ENCODE results near the gene COQ8B. TPM values are rescaled to one million over a fixed set of nuclear protein-coding genes. Genes with fewer than 3 reads are reported as not detected.

The COQ8B gene
- total and polyA plus RNA-seq, 5 donors from 2014 or later: 10.6 to 32.4 (median 14.7) TPM

GRCh38 chr19:40713939-40714338 lies 2.7 kb downstream of the COQ8B start:
- DNase-seq: no peak

GRCh38 chr19:40709817-40710216 lies 6.9 kb downstream of the COQ8B start:
- H3K27ac ChIP-seq (ENCODE audit: insufficient read depth, low read length, poor library complexity, severe bottlenecking): no peak overlapping the region
- H3K4me3 ChIP-seq (ENCODE audit: low read depth, low read length): no peak overlapping the region
- Mint-ChIP-seq H3K4me1 (peaks cover 0 to 24% (median 10%) of the 10 kb centered on the region in 4 donors), H3K27me3 (no peaks in the 10 kb centered on the region), H3K9me3 (no peaks in the 10 kb centered on the region), H3K27ac (peak overlapping the region in 1 of 3 donors; percentile 14), H3K36me3 (peaks cover 20% of the 10 kb centered on the region), H3K4me3 (no peak overlapping the region)
- peaks cover 33% of the 10 kb centered on the region for H3K36me3 ChIP-seq (ENCODE audit: control insufficient read depth, insufficient read depth, low read length)
- DNase-seq (no peak), ATAC-seq (ENCODE audit: low read depth in 2 of 2) (no peak)
- no peaks in the 10 kb centered on the region for H3K9me3 ChIP-seq (ENCODE audit: control insufficient read depth in 2 of 2, low read length in 2 of 2)
- H3K27me3 ChIP-seq (ENCODE audit: control insufficient read depth, insufficient read depth, low read length): no peaks in the 10 kb centered on the region
- H3K4me1 ChIP-seq (ENCODE audit: control insufficient read depth, insufficient read depth, low read length, poor library complexity, severe bottlenecking): peaks cover 10% of the 10 kb centered on the region

More at GRCh38 chr19:40713939-40714338, 2.7 kb downstream of the COQ8B start:
- ATAC-seq (ENCODE audit: low read depth in 2 of 2): no peak
- Histone ChIP-seq H3K4me1 (ENCODE audit: control insufficient read depth, insufficient read depth, low read length, poor library complexity, severe bottlenecking) (peaks cover 47% of the 10 kb centered on the region), H3K9me3 (ENCODE audit: control insufficient read depth in 2 of 2, low read length in 2 of 2) (no peaks in the 10 kb centered on the region), H3K4me3 (ENCODE audit: low read depth, low read length) (peak overlapping the region; percentile 75), H3K27ac (ENCODE audit: insufficient read depth, low read length, poor library complexity, severe bottlenecking) (peak overlapping the region; percentile 94), H3K27me3 (ENCODE audit: control insufficient read depth, insufficient read depth, low read length) (no peaks in the 10 kb centered on the region), H3K36me3 (ENCODE audit: control insufficient read depth, insufficient read depth, low read length) (peaks cover 7% of the 10 kb centered on the region)
- Mint-ChIP-seq H3K27me3 (no peaks in the 10 kb centered on the region), H3K36me3 (peaks cover 13% of the 10 kb centered on the region), H3K9me3 (no peaks in the 10 kb centered on the region), H3K4me3 (peak overlapping the region; percentile 48 to 83 (median 81)), H3K27ac (peak overlapping the region; percentile 76 to 91 (median 81)), H3K4me1 (peaks cover 4 to 57% (median 30%) of the 10 kb centered on the region in 4 donors)

- H3K9me3 Mint-ChIP-seq: no peaks in the 10 kb centered on the region
- no peak for DNase-seq
- no peak overlapping the region for H3K27ac ChIP-seq (ENCODE audit: insufficient read depth, low read length, poor library complexity, severe bottlenecking)
- H3K27me3 Mint-ChIP-seq: no peaks in the 10 kb centered on the region
- H3K4me1 ChIP-seq (ENCODE audit: control insufficient read depth, insufficient read depth, low read length, poor library complexity, severe bottlenecking): no peaks in the 10 kb centered on the region
- H3K4me3 Mint-ChIP-seq: no peak overlapping the region
- peaks cover 0 to 16% (median 5%) of the 10 kb centered on the region in 4 donors for H3K4me1 Mint-ChIP-seq
- peaks cover 34% of the 10 kb centered on the region for H3K36me3 Mint-ChIP-seq
- peaks cover 54% of the 10 kb centered on the region for H3K36me3 ChIP-seq (ENCODE audit: control insufficient read depth, insufficient read depth, low read length)
- H3K27me3 ChIP-seq (ENCODE audit: control insufficient read depth, insufficient read depth, low read length): no peaks in the 10 kb centered on the region
- no peak overlapping the region for H3K4me3 ChIP-seq (ENCODE audit: low read depth, low read length)
- H3K9me3 ChIP-seq (ENCODE audit: control insufficient read depth in 2 of 2, low read length in 2 of 2): no peaks in the 10 kb centered on the region
- peak overlapping the region in 1 of 3 donors; percentile 38 for H3K27ac Mint-ChIP-seq
- ATAC-seq (ENCODE audit: low read depth in 2 of 2): no peak
Measured at GRCh38 chr19:40707615-40708014, 9.1 kb downstream of the COQ8B start.

- Histone ChIP-seq H3K36me3 (ENCODE audit: control insufficient read depth, insufficient read depth, low read length) (peaks cover 69% of the 10 kb centered on the region), H3K4me1 (ENCODE audit: control insufficient read depth, insufficient read depth, low read length, poor library complexity, severe bottlenecking) (no peaks in the 10 kb centered on the region), H3K9me3 (ENCODE audit: control insufficient read depth in 2 of 2, low read length in 2 of 2) (no peaks in the 10 kb centered on the region), H3K4me3 (ENCODE audit: low read depth, low read length) (no peak overlapping the region), H3K27me3 (ENCODE audit: control insufficient read depth, insufficient read depth, low read length) (no peaks in the 10 kb centered on the region), H3K27ac (ENCODE audit: insufficient read depth, low read length, poor library complexity, severe bottlenecking) (no peak overlapping the region)
- ATAC-seq (ENCODE audit: low read depth in 2 of 2): no peak
- no peaks in the 10 kb centered on the region for H3K27me3 Mint-ChIP-seq
- DNase-seq: no peak
- H3K27ac Mint-ChIP-seq: peak overlapping the region in 1 of 3 donors; percentile 40
- H3K4me1 Mint-ChIP-seq: peaks cover 0 to 5% (median 2%) of the 10 kb centered on the region in 4 donors
- no peaks in the 10 kb centered on the region for H3K9me3 Mint-ChIP-seq
- H3K36me3 Mint-ChIP-seq: peaks cover 37% of the 10 kb centered on the region
- H3K4me3 Mint-ChIP-seq: no peak overlapping the region
Measured at GRCh38 chr19:40705950-40706619, 10.6 kb downstream of the COQ8B start.

- H3K27ac Mint-ChIP-seq: no peak overlapping the region
- no peak overlapping the region for H3K4me3 Mint-ChIP-seq
- H3K4me1 Mint-ChIP-seq: peaks cover 0 to 5% (median under 1%) of the 10 kb centered on the region in 4 donors
- no peak for ATAC-seq (ENCODE audit: low read depth in 2 of 2)
- Histone ChIP-seq H3K27me3 (ENCODE audit: control insufficient read depth, insufficient read depth, low read length) (no peaks in the 10 kb centered on the region), H3K9me3 (ENCODE audit: control insufficient read depth in 2 of 2, low read length in 2 of 2) (no peaks in the 10 kb centered on the region), H3K4me1 (ENCODE audit: control insufficient read depth, insufficient read depth, low read length, poor library complexity, severe bottlenecking) (no peaks in the 10 kb centered on the region), H3K36me3 (ENCODE audit: control insufficient read depth, insufficient read depth, low read length) (peaks cover 69% of the 10 kb centered on the region), H3K27ac (ENCODE audit: insufficient read depth, low read length, poor library complexity, severe bottlenecking) (no peak overlapping the region), H3K4me3 (ENCODE audit: low read depth, low read length) (no peak overlapping the region)
- no peaks in the 10 kb centered on the region for H3K9me3 Mint-ChIP-seq
- no peaks in the 10 kb centered on the region for H3K27me3 Mint-ChIP-seq
- no peak for DNase-seq
- H3K36me3 Mint-ChIP-seq: peaks cover 41% of the 10 kb centered on the region
Measured at GRCh38 chr19:40705362-40705651, 11.4 kb downstream of the COQ8B start.

GRCh38 chr19:40704491-40705361 lies 12.0 kb downstream of the COQ8B start:
- peak overlapping the region in 1 of 3 donors; percentile 71 for H3K27ac Mint-ChIP-seq

GRCh38 chr19:40703029-40703755 lies 13.5 kb downstream of the COQ8B start:
- Mint-ChIP-seq H3K27me3 (no peaks in the 10 kb centered on the region), H3K36me3 (peaks cover 34% of the 10 kb centered on the region), H3K4me3 (peak overlapping the region in 1 of 4 donors; percentile 28), H3K4me1 (peaks cover 0 to 5% (median 0%) of the 10 kb centered on the region in 4 donors), H3K9me3 (no peaks in the 10 kb centered on the region), H3K27ac (peak overlapping the region in 1 of 3 donors; percentile 43)
- Histone ChIP-seq H3K27me3 (ENCODE audit: control insufficient read depth, insufficient read depth, low read length) (no peaks in the 10 kb centered on the region), H3K9me3 (ENCODE audit: control insufficient read depth in 2 of 2, low read length in 2 of 2) (no peaks in the 10 kb centered on the region), H3K36me3 (ENCODE audit: control insufficient read depth, insufficient read depth, low read length) (peaks cover 59% of the 10 kb centered on the region), H3K4me3 (ENCODE audit: low read depth, low read length) (no peak overlapping the region), H3K27ac (ENCODE audit: insufficient read depth, low read length, poor library complexity, severe bottlenecking) (no peak overlapping the region), H3K4me1 (ENCODE audit: control insufficient read depth, insufficient read depth, low read length, poor library complexity, severe bottlenecking) (no peaks in the 10 kb centered on the region)
- ATAC-seq (ENCODE audit: low read depth in 2 of 2) (no peak), DNase-seq (no peak)

More at GRCh38 chr19:40704491-40705361, 12.0 kb downstream of the COQ8B start:
- Mint-ChIP-seq H3K4me1 (peaks cover 0 to 5% (median under 1%) of the 10 kb centered on the region in 4 donors), H3K9me3 (no peaks in the 10 kb centered on the region), H3K27me3 (no peaks in the 10 kb centered on the region), H3K36me3 (peaks cover 41% of the 10 kb centered on the region), H3K4me3 (no peak overlapping the region)
- H3K4me3 ChIP-seq (ENCODE audit: low read depth, low read length): no peak overlapping the region
- no peaks in the 10 kb centered on the region for H3K27me3 ChIP-seq (ENCODE audit: control insufficient read depth, insufficient read depth, low read length)
- no peak overlapping the region for H3K27ac ChIP-seq (ENCODE audit: insufficient read depth, low read length, poor library complexity, severe bottlenecking)
- DNase-seq: no peak
- no peak for ATAC-seq (ENCODE audit: low read depth in 2 of 2)
- H3K36me3 ChIP-seq (ENCODE audit: control insufficient read depth, insufficient read depth, low read length): peaks cover 68% of the 10 kb centered on the region
- H3K4me1 ChIP-seq (ENCODE audit: control insufficient read depth, insufficient read depth, low read length, poor library complexity, severe bottlenecking): no peaks in the 10 kb centered on the region
- H3K9me3 ChIP-seq (ENCODE audit: control insufficient read depth in 2 of 2, low read length in 2 of 2): no peaks in the 10 kb centered on the region
